Ishikawa (cell line): Measurements from ENCODE around the gene GIMAP8.

ENCODE experiments used
- CEBPB ChIP-seq: IDR thresholded peaks from 2 replicates; pipeline ENCODE4 v1.6.1; 2012
- CREB1 ChIP-seq: IDR thresholded peaks from 2 replicates; pipeline ENCODE4 v1.6.1; 2012; ENCODE audit warnings: low read depth
- EGR1 ChIP-seq: IDR thresholded peaks from 2 replicates; pipeline ENCODE4 v1.6.1; 2012
- EP300 ChIP-seq: IDR thresholded peaks from 2 replicates; pipeline ENCODE4 v1.6.1; 2012; ENCODE audit warnings: borderline replicate concordance
- FOXM1 ChIP-seq: IDR thresholded peaks from 2 replicates; pipeline ENCODE4 v1.6.1; 2012; ENCODE audit warnings: low read depth, borderline replicate concordance
- MAX ChIP-seq: IDR thresholded peaks from 2 replicates; pipeline ENCODE4 v1.6.1; 2012
- NFIC ChIP-seq: IDR thresholded peaks from 2 replicates; pipeline ENCODE4 v1.6.1; 2012
- RAD21 ChIP-seq: IDR thresholded peaks from 2 replicates; pipeline ENCODE4 v1.6.1; 2012; ENCODE audit warnings: low read depth
- TAF1 ChIP-seq: IDR thresholded peaks from 2 replicates; pipeline ENCODE4 v1.6.1; 2012; ENCODE audit warnings: low read depth, mild to moderate bottlenecking
- TCF12 ChIP-seq: IDR thresholded peaks from 2 replicates; pipeline ENCODE4 v1.6.1; 2012; ENCODE audit warnings: low read depth
- TEAD4 ChIP-seq: IDR thresholded peaks from 2 replicates; pipeline ENCODE4 v1.6.1; 2012
- USF1 ChIP-seq: IDR thresholded peaks from 2 replicates; pipeline ENCODE4 v1.6.1; 2012
- YY1 ChIP-seq: IDR thresholded peaks from 2 replicates; pipeline ENCODE4 v1.6.1; 2012; ENCODE audit warnings: low read depth
- ZBTB7A ChIP-seq: IDR thresholded peaks from 2 replicates; pipeline ENCODE4 v1.6.1; 2012; ENCODE audit warnings: low read depth
- TF ChIP-seq, protein P1 (sequence below): IDR thresholded peaks from 2 replicates; pipeline ENCODE4 v1.6.1; 2012; ENCODE audit warnings: low read depth, mild to moderate bottlenecking

Gene GIMAP8

GRCh38 chr7:150439967-150440366, 10.5 kb upstream of the GIMAP8 start:
- TF ChIP-seq CEBPB (no peak), EP300 (no peak), TCF12 (no peak), RAD21 (no peak), TEAD4 (no peak), EGR1 (no peak), ZBTB7A (no peak), MAX (no peak), CREB1 (no peak), FOXM1 (no peak), YY1 (no peak), NFIC (no peak)
- TF ChIP-seq, protein P1, sequence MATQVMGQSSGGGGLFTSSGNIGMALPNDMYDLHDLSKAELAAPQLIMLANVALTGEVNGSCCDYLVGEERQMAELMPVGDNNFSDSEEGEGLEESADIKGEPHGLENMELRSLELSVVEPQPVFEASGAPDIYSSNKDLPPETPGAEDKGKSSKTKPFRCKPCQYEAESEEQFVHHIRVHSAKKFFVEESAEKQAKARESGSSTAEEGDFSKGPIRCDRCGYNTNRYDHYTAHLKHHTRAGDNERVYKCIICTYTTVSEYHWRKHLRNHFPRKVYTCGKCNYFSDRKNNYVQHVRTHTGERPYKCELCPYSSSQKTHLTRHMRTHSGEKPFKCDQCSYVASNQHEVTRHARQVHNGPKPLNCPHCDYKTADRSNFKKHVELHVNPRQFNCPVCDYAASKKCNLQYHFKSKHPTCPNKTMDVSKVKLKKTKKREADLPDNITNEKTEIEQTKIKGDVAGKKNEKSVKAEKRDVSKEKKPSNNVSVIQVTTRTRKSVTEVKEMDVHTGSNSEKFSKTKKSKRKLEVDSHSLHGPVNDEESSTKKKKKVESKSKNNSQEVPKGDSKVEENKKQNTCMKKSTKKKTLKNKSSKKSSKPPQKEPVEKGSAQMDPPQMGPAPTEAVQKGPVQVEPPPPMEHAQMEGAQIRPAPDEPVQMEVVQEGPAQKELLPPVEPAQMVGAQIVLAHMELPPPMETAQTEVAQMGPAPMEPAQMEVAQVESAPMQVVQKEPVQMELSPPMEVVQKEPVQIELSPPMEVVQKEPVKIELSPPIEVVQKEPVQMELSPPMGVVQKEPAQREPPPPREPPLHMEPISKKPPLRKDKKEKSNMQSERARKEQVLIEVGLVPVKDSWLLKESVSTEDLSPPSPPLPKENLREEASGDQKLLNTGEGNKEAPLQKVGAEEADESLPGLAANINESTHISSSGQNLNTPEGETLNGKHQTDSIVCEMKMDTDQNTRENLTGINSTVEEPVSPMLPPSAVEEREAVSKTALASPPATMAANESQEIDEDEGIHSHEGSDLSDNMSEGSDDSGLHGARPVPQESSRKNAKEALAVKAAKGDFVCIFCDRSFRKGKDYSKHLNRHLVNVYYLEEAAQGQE: no peak

GRCh38 chr7:150441524-150441923, 8.9 kb upstream of the GIMAP8 start:
- TF ChIP-seq, protein P1: no peak
- TF ChIP-seq ZBTB7A (no peak), FOXM1 (no peak)

DNA sequence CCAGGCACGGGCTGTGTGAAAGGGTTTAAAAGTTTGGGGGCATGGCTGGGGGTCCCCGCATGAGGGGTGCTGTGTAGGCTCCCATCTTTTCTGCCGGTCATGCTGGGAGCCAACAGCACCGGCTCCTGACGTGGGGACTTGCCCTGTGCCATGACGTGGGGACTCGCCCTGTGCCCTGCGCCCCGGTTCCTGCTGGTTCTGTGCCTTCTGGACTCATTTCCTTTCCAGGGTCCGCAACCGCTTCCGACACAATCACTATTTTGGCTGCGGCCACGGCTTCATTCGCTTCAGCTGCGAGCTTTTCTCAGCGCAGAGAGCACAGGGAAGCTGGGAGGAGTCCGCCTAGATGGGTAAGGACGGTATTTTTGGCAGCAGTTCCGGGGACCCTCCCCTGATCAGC, 7.6 kb upstream of the GIMAP8 start:
- TF ChIP-seq ZBTB7A (no peak), EP300 (no peak), TAF1 (no peak), TEAD4 (no peak), CEBPB (no peak), NFIC (no peak), YY1 (no peak), FOXM1 (no peak), CREB1 (no peak), MAX (no peak), RAD21 (no peak), EGR1 (no peak), TCF12 (no peak), USF1 (no peak)
- TF ChIP-seq, protein P1: no peak

DNA sequence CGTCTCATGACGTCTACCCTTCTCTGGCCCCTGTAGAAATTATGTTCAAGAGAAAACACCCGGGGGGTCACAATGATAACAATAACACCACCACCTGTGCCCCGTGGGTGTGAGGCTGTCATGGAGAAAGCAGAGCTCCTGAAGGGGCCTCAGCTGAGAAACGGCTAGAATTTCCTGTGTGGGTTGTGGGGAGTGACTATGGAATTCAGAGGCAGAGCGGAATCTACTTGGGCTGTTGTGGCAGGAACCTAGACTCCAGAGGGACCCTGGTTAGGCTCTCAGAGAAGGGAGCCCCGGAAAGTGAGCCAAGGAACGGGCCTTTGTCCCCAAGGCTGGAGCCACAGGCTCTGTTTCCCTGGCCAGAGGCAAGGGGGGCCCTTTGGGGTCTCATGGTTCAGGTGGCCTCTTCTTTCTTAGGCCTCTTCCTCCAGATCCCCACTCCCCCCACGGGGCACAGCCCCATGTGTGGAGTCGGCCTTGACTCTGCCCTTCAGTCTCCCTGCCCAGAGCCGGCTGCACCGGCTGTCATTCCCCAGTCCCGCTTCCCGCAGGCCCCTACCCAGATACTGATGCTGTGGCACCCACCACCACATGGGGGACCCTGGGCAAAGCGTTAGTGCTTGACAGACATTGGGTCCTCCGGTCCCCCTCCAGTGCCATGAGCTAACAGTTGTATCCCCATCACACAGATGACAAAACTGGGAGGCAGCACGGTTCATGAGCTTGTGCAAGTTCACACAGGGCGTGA, 6.5 kb upstream of the GIMAP8 start:
- TF ChIP-seq, protein P1: no peak
- no peak for TF ChIP-seq TEAD4
- no peak for TF ChIP-seq RAD21
- no peak for TF ChIP-seq TCF12
- no peak for TF ChIP-seq NFIC
- no peak for TF ChIP-seq EP300
- TF ChIP-seq FOXM1: no peak
- no peak for TF ChIP-seq MAX
- TF ChIP-seq CEBPB: no peak
- TF ChIP-seq YY1: no peak
- TF ChIP-seq USF1: no peak
- no peak for TF ChIP-seq ZBTB7A
